GM12878 (cell line): ENCODE results near the gene KIAA2012. TPM values are rescaled to one million over a fixed set of nuclear protein-coding genes. Genes with fewer than 3 reads are reported as not detected.

Experiments
- ATAC-seq: fragments of 200-7000 bp; cut with Tn5 transposase; 3 replicates; pipeline ENCODE4 v1.9.1; 2020; ENCODE audit warnings: mild to moderate bottlenecking, moderate library complexity
- BruUV-seq: library from RNA; stranded (reverse); fragments of 400-500 nt; replicated peaks from 2 replicates; lab custom pipeline; 2021; lab: Mats Ljungman, UMichigan
- CTCF ChIA-PET: fragments of 300-600 bp; sonication (Branson Sonifier 250); formaldehyde crosslinking; extraction: SDS; loops from one replicate; lab custom pipeline; 2021; ENCODE audit warnings: inconsistent platforms; lab: Yijun Ruan, JAX
- POLR2A ChIA-PET: fragments of 350-600 bp; formaldehyde crosslinking; extraction: SDS; loops from one replicate; lab custom pipeline; 2021; ENCODE audit warnings: inconsistent platforms; lab: Charles Lee
- RAD21 ChIA-PET: fragments of 300-600 bp; sonication (Branson Sonifier 250); formaldehyde crosslinking; loops from one replicate; lab custom pipeline; 2023; ENCODE audit warnings: antibody characterized with exemption; ENCODE audit not compliant: unreplicated experiment; lab: Charles Lee
- SMC1A ChIA-PET: fragments of 300-600 bp; sonication (Branson Sonifier 250); formaldehyde crosslinking; loops from one replicate; lab custom pipeline; 2023; ENCODE audit not compliant: unreplicated experiment, uncharacterized antibody; lab: Charles Lee
- DNase-seq: peaks from one replicate; pipeline ENCODE4 v3.0.0-alpha.2; 2011; ENCODE audit warnings: low read depth, low spot score
- FAIRE-seq: peaks from 3 replicates; lab custom pipeline; 2011; peaks lifted over from hg19 to GRCh38; lab: Jason Lieb, UNC
- H2AFZ ChIP-seq: 2 replicates; pipeline ENCODE4 v1.6.0; 2011; ENCODE audit warnings: low read depth, low read length, control low read depth; ENCODE audit not compliant: control insufficient read depth
- H3K27ac ChIP-seq: 2 replicates; pipeline ENCODE4 v1.5.1; 2011; ENCODE audit warnings: control low read depth; ENCODE audit not compliant: control insufficient read depth, insufficient read depth
- H3K27me3 ChIP-seq, 2 experiments: replicated peaks in 1 of 2; 2 replicates each; pipeline versions ENCODE4 v1.6.0 to v1.6.1; 2011; ENCODE audit warnings: low read length in 1 of 2; ENCODE audit not compliant: control insufficient read depth in 2 of 2, insufficient read depth in 2 of 2
- H3K36me3 ChIP-seq, 2 experiments: 2 replicates each; pipeline ENCODE4 v1.5.1; 2011; ENCODE audit warnings: low read length in 1 of 2; ENCODE audit not compliant: control insufficient read depth in 2 of 2, insufficient read depth in 2 of 2
- H3K4me1 ChIP-seq: 2 replicates; pipeline ENCODE4 v1.6.1; 2011; ENCODE audit warnings: mild to moderate bottlenecking, low read length, moderate library complexity, mixed read lengths; ENCODE audit not compliant: control insufficient read depth, insufficient read depth
- H3K4me2 ChIP-seq: 2 replicates; pipeline ENCODE4 v1.6.0; 2011; ENCODE audit warnings: control low read depth; ENCODE audit not compliant: control insufficient read depth, insufficient read depth
- H3K4me3 ChIP-seq: fragments of 200-600 bp; sonication (generic); 2 replicates; pipeline ENCODE4 v1.5.1; 2016
- H3K79me2 ChIP-seq: 2 replicates; pipeline ENCODE4 v1.6.0; 2011; ENCODE audit warnings: low read length; ENCODE audit not compliant: control insufficient read depth, insufficient read depth
- H3K9ac ChIP-seq: 2 replicates; pipeline ENCODE4 v1.8.0; 2011; ENCODE audit warnings: low read length, control low read depth, mixed read lengths; ENCODE audit not compliant: control insufficient read depth, insufficient read depth
- H3K9me3 ChIP-seq: replicated peaks from 3 replicates; pipeline ENCODE4 v1.5.1; 2011; ENCODE audit warnings: mild to moderate bottlenecking, low read length; ENCODE audit not compliant: control insufficient read depth, insufficient read depth
- H4K20me1 ChIP-seq: 2 replicates; pipeline ENCODE4 v1.6.0; 2011; ENCODE audit not compliant: control insufficient read depth, insufficient read depth
- ATF2 ChIP-seq: IDR thresholded peaks from 2 replicates; pipeline ENCODE4 v1.6.1; 2012; ENCODE audit warnings: low read length, inconsistent platforms
- BHLHE40 ChIP-seq, 2 experiments: fragments of 450-650 bp in 1 of 2; IDR thresholded peaks; 2 replicates each; pipeline ENCODE4 v1.6.1; 2011 to 2017; ENCODE audit warnings: low read depth in 2 of 2, borderline replicate concordance in 1 of 2, improper control_type of control experiment in 1 of 2, low read length in 1 of 2, mild to moderate bottlenecking in 1 of 2
- DPF2 ChIP-seq: fragments of 450-650 bp; IDR thresholded peaks from 2 replicates; pipeline ENCODE4 v1.6.1; 2017; ENCODE audit warnings: mild to moderate bottlenecking
- E2F4 ChIP-seq: IDR thresholded peaks from 2 replicates; pipeline ENCODE4 v1.6.1; 2012; ENCODE audit warnings: low read depth, low read length, improper control_type of control experiment
- EGR1 ChIP-seq, 2 experiments: IDR thresholded peaks; 1 replicate in 1 of 2; 2 replicates in 1 of 2; pipeline ENCODE4 v1.6.1; 2011 to 2012; ENCODE audit warnings: low read depth in 2 of 2, low read length in 2 of 2, borderline replicate concordance in 1 of 2, mild to moderate bottlenecking in 1 of 2, moderate library complexity in 1 of 2
- ETV6 ChIP-seq, 2 experiments: fragments of 450-650 bp in 1 of 2; IDR thresholded peaks in 1 of 2; conservative IDR thresholded peaks in 1 of 2; 2 replicates each; pipeline ENCODE4 v1.6.1; 2014; ENCODE audit warnings: antibody characterized with exemption in 1 of 2, borderline replicate concordance in 1 of 2, low read depth in 1 of 2, mild to moderate bottlenecking in 1 of 2, moderate library complexity in 1 of 2
- IKZF1 ChIP-seq: fragments of 450-650 bp; conservative IDR thresholded peaks from 2 replicates; pipeline ENCODE4 v1.6.1; 2017; ENCODE audit warnings: antibody characterized with exemption, mild to moderate bottlenecking
- IKZF2 ChIP-seq, 2 experiments: fragments of 450-650 bp; IDR thresholded peaks; 2 replicates each; pipeline ENCODE4 v1.6.1; 2017; ENCODE audit warnings: mild to moderate bottlenecking in 2 of 2, moderate library complexity in 2 of 2
- LARP7 ChIP-seq: fragments of 450-650 bp; IDR thresholded peaks from 2 replicates; pipeline ENCODE4 v1.6.1; 2017; ENCODE audit warnings: mild to moderate bottlenecking
- MXI1 ChIP-seq: fragments of 150-350 bp; IDR thresholded peaks from 2 replicates; pipeline ENCODE4 v1.6.1; 2011; ENCODE audit warnings: low read depth, mild to moderate bottlenecking, inconsistent platforms, low read length, improper control_type of control experiment
- NBN ChIP-seq: fragments of 450-650 bp; IDR thresholded peaks from 2 replicates; pipeline ENCODE4 v1.6.1; 2016
- POLR2AphosphoS2 ChIP-seq: IDR thresholded peaks from 2 replicates; pipeline ENCODE4 v1.6.1; 2011; ENCODE audit warnings: low read depth, mild to moderate bottlenecking, low read length, improper control_type of control experiment, moderate library complexity
- RAD51 ChIP-seq: fragments of 450-650 bp; IDR thresholded peaks from 2 replicates; pipeline ENCODE4 v1.6.1; 2016; ENCODE audit warnings: moderate library complexity, mild to moderate bottlenecking, inconsistent platforms
- RBBP5 ChIP-seq: fragments of 200-600 bp; sonication (generic); conservative IDR thresholded peaks from 2 replicates; pipeline ENCODE4 v1.6.1; 2016
- RELA ChIP-seq: fragments of 450-650 bp; IDR thresholded peaks from 2 replicates; pipeline ENCODE4 v1.8.0; 2014; ENCODE audit warnings: borderline replicate concordance; ENCODE audit not compliant: partially characterized antibody
- RUNX3 ChIP-seq: IDR thresholded peaks from 2 replicates; pipeline ENCODE4 v1.6.1; 2012; ENCODE audit warnings: low read length, inconsistent platforms
- SMARCA5 ChIP-seq: fragments of 450-650 bp; IDR thresholded peaks from 2 replicates; pipeline ENCODE4 v1.6.1; 2017; ENCODE audit warnings: mild to moderate bottlenecking
- STAT1 ChIP-seq: fragments of 450-650 bp; conservative IDR thresholded peaks from 2 replicates; pipeline ENCODE4 v1.6.1; 2014; ENCODE audit warnings: antibody characterized with exemption, mild to moderate bottlenecking
- SUZ12 ChIP-seq: fragments of 200-600 bp; sonication (generic); IDR thresholded peaks from one replicate; pipeline ENCODE4 v1.6.1; 2018; ENCODE audit warnings: antibody characterized with exemption, mild to moderate bottlenecking; ENCODE audit not compliant: unreplicated experiment
- WGBS: methylation state at CpG from one replicate; pipeline ENCODE4 v1.1.6; 2016; ENCODE audit warnings: low lambda C conversion rate; ENCODE audit not compliant: insufficient replicate concordance, insufficient coverage; ENCODE audit errors: missing lambda C conversion rate; 5-methylcytosine and 5-hydroxymethylcytosine counted together
- in situ Hi-C: fragments of 300-500 bp; cut with MboI; formaldehyde crosslinking; loops from 9 replicates; pipeline ENCODE4 v1.14.3; 2018; ENCODE audit warnings: mixed read lengths
- intact Hi-C: fragments of 100-400 bp; cut with micrococcal nuclease; formaldehyde crosslinking; loops from one replicate; pipeline ENCODE4 v1.14.2; 2022; ENCODE audit not compliant: unreplicated experiment
- polyA plus RNA-seq, 11 experiments: library from polyadenylated mRNA; depleted of rRNA in 4 of 11; unstranded in 6 of 11; stranded (reverse) in 5 of 11; fragments of >200 nt; fragmentation: Nextera tagmentation in 4 of 11; fragmentation: Illumina TruSeq in 1 of 11; extraction: Ambion mirVana in 4 of 11; extraction: Trizol in 1 of 11; gene quantifications; 1 replicate in 1 of 11; 2 replicates in 10 of 11; pipeline versions ENCODE4 v1.2.1 to v1.2.3, GENCODE V29; 2011 to 2016; ENCODE audit warnings: inconsistent platforms in 2 of 11, missing spikeins in 2 of 11, low read depth in 1 of 11
- total RNA-seq, 4 experiments: library from RNA; depleted of rRNA in 3 of 4; stranded (reverse); fragments of >200 nt in 3 of 4; fragmentation: Illumina TruSeq in 1 of 4; extraction: Trizol in 1 of 4; gene quantifications; 2 replicates each; pipeline versions ENCODE4 v1.2.1 to v1.2.3, GENCODE V29; 2013 to 2021

KIAA2012 gene
- total and polyA plus RNA-seq, 10 of the 15 experiments (the other 5 are each of a cell fraction or from before 2014, with no cell fraction given), result 0.03 TPM; not detected in 9

- peak; percentile 39 for DNase-seq
- in situ Hi-C loops, result no loop called here
- no peak overlapping the region for H3K4me3 ChIP-seq
- H2AFZ ChIP-seq, result peak overlapping the region; percentile 85
- RAD21 ChIA-PET, result interaction anchor here (0.5 to 1.1 kb wide), 4 partner anchors 11 to 205 kb away, joined by 3 read pairs; no protein-coding TSS in a partner anchor
- no peaks in the 10 kb centered on the region for H4K20me1 ChIP-seq
- H3K4me2 ChIP-seq, result peak overlapping the region; percentile 72
- no peaks in the 10 kb centered on the region for H3K36me3 ChIP-seq
- POLR2A ChIA-PET, result no interaction called here
- SMC1A ChIA-PET, result interaction anchor here (0.7 to 2.5 kb wide), 5 partner anchors 9 to 360 kb away, joined by 3 to 21 read pairs (median 3); no protein-coding TSS in a partner anchor
- no peaks in the 10 kb centered on the region for H3K27me3 ChIP-seq
- H3K4me1 ChIP-seq, result peaks cover 14% of the 10 kb centered on the region
- intact Hi-C loops, result loop anchor here (10.0 kb wide), 1 partner anchor 938 kb away; no protein-coding TSS in a partner anchor
- no TSS peak for BruUV-seq
- H3K9ac ChIP-seq, result no peak overlapping the region
- H3K79me2 ChIP-seq, result no peaks in the 10 kb centered on the region
- ATAC-seq, result peak; percentile 89
- H3K9me3 ChIP-seq, result no peaks in the 10 kb centered on the region; the same call in 2 of the 3 replicates
- FAIRE-seq, result peak; percentile 91
- peak overlapping the region; percentile 58 for H3K27ac ChIP-seq
- CTCF ChIA-PET, result interaction anchor here (0.6 to 1.9 kb wide), 9 partner anchors 12 to 377 kb away, joined by 3 to 9 read pairs (median 3); no protein-coding TSS in a partner anchor
- WGBS, result 12% methylated on average over 6 of the region's 6 CpGs
- TF ChIP-seq POLR2AphosphoS2 (no peak), LARP7 (no peak), BHLHE40 (IDR thresholded peaks at IDR 0.05; ENCODE audit: borderline replicate concordance in 1 of 2, low read depth in 2 of 2, low read length in 1 of 2) (no peak), RBBP5 (no peak), E2F4 (no peak), IKZF1 (peak; percentile 95), SUZ12 (no peak), RAD51 (no peak), RUNX3 (peak; percentile 67), STAT1 (no peak), IKZF2 (IDR thresholded peaks at IDR 0.05) (peak; percentile 82 to 91), NBN (0 out of 2 replicates have a peak, but pooled peaks have one; percentile 23), SMARCA5 (no peak), RELA (peak; percentile 96), EGR1 (IDR thresholded peaks at IDR 0.05; ENCODE audit: borderline replicate concordance in 1 of 2, low read depth in 2 of 2, low read length in 2 of 2) (0 out of 3 replicates have a peak, but pooled peaks of 1 of the 2 experiments have one; percentile 21), ETV6 (conservative IDR thresholded peaks at IDR 0.05 in 1 of 2, IDR thresholded peaks at IDR 0.05 in 1 of 2; ENCODE audit: borderline replicate concordance in 1 of 2, low read depth in 1 of 2) (peak in 1 of 2 experiments; percentile 67; a peak in 2 of 4 replicates), DPF2 (peak; percentile 74; the same call in 1 of the 2 replicates), ATF2 (no peak), MXI1 (no peak)
Observed at GRCh38 chr2:202172439-202173211, 99.6 kb downstream of the KIAA2012 start.
